DOHH2 (cell line): ENCODE data around the gene MTARC1.

Experiments used
- CTCF ChIP-seq: fragments of 200-600 bp; sonication (generic); IDR thresholded peaks from one replicate; pipeline ENCODE4 v1.5.1; 2014; ENCODE audit warnings: antibody characterized with exemption, mild to moderate bottlenecking, low read depth, low read length; ENCODE audit not compliant: poor library complexity, severe bottlenecking
- EZH2phosphoT487 ChIP-seq: fragments of 200-600 bp; sonication (generic); IDR thresholded peaks from 2 replicates; pipeline ENCODE4 v1.6.1; 2017; ENCODE audit warnings: borderline replicate concordance, mild to moderate bottlenecking, antibody characterized with exemption, low read length, moderate library complexity, mixed read lengths

- TF ChIP-seq CTCF (no peak), EZH2phosphoT487 (no peak)
Measured at GRCh38 chr1:220754918-220755295, 31.8 kb upstream of the MTARC1 start.
